ENCODE results near the gene MMS19.

DNA sequence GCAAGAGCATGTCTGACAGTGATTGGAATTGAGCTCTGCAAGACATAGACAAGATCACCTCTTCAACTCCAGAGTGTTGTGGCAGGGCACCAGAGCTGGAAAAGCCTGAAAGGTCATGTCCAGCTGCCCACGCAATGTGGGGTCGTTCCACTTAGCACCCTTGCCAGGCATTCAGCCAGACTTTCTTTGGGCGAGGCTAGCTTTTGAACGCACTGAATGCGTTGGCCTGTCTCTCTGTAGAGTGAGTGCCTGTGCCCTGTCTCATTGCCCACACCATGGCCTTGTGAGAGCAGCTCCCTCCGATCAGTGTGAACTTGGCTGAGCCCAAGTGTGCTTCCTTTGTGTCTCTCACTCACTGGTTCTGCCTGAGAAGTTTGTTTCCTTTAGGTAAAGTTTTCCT, 23.8 kb upstream of the MMS19 start:
- no peak for TF ChIP-seq POLR2A (IDR thresholded peaks at IDR 0.05)
- TF ChIP-seq, protein P1, sequence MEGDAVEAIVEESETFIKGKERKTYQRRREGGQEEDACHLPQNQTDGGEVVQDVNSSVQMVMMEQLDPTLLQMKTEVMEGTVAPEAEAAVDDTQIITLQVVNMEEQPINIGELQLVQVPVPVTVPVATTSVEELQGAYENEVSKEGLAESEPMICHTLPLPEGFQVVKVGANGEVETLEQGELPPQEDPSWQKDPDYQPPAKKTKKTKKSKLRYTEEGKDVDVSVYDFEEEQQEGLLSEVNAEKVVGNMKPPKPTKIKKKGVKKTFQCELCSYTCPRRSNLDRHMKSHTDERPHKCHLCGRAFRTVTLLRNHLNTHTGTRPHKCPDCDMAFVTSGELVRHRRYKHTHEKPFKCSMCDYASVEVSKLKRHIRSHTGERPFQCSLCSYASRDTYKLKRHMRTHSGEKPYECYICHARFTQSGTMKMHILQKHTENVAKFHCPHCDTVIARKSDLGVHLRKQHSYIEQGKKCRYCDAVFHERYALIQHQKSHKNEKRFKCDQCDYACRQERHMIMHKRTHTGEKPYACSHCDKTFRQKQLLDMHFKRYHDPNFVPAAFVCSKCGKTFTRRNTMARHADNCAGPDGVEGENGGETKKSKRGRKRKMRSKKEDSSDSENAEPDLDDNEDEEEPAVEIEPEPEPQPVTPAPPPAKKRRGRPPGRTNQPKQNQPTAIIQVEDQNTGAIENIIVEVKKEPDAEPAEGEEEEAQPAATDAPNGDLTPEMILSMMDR (IDR thresholded peaks at IDR 0.05): no peak
